ENCODE results near the gene GOLIM4.

DNA sequence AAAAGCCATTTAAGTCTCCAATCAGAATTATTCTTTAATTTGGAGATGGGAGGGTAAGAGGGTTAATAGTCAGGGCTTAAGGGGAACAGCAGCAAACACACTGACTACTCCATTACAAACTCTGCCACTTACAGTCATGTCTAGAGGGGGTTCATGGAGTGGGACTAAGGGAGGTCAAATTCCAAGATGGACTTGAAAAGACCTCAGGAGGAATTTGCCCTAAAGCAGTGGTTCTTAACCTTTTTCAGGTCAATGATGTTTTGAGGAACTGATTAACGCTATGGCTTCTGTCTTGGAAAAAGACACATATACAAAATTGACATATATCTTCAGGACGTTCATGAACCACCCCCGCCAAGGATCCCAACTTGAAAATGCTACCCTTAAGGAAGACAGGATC lies 13.9 kb downstream of the GOLIM4 start:
- TF ChIP-seq, protein P1, sequence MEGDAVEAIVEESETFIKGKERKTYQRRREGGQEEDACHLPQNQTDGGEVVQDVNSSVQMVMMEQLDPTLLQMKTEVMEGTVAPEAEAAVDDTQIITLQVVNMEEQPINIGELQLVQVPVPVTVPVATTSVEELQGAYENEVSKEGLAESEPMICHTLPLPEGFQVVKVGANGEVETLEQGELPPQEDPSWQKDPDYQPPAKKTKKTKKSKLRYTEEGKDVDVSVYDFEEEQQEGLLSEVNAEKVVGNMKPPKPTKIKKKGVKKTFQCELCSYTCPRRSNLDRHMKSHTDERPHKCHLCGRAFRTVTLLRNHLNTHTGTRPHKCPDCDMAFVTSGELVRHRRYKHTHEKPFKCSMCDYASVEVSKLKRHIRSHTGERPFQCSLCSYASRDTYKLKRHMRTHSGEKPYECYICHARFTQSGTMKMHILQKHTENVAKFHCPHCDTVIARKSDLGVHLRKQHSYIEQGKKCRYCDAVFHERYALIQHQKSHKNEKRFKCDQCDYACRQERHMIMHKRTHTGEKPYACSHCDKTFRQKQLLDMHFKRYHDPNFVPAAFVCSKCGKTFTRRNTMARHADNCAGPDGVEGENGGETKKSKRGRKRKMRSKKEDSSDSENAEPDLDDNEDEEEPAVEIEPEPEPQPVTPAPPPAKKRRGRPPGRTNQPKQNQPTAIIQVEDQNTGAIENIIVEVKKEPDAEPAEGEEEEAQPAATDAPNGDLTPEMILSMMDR (conservative IDR thresholded peaks at IDR 0.05 in 1 of 2, IDR thresholded peaks at IDR 0.05 in 1 of 2; ENCODE audit: low read depth in 1 of 2, low read length in 2 of 2) = no peak
- no peak for TF ChIP-seq EZH2 (IDR thresholded peaks at IDR 0.05; ENCODE audit: low read length, missing control alignments)
